Tibial nerve (tissue), 4 donors: ENCODE data around the gene ZCCHC18.

Source experiments
- CTCF ChIP-seq, 5 experiments: fragments of 200-600 bp in 3 of 5; fragments of 450-650 bp in 2 of 5; sonication (generic) in 3 of 5; IDR thresholded peaks; one replicate each; pipeline ENCODE4 v1.5.1; 2016 to 2019; ENCODE audit warnings: antibody characterized with exemption in 5 of 5, mild to moderate bottlenecking in 3 of 5, moderate library complexity in 2 of 5
- EP300 ChIP-seq, 2 donors: sonication (generic); formaldehyde crosslinking; IDR thresholded peaks; one replicate each; pipeline ENCODE4 v1.6.1; 2017; ENCODE audit warnings: antibody characterized with exemption in 2 of 2, mild to moderate bottlenecking in 1 of 2

- TF ChIP-seq CTCF (IDR thresholded peaks at IDR 0.05) = no peak
- TF ChIP-seq EP300 (IDR thresholded peaks at IDR 0.05) = no peak
Observed at GRCh38 chrX:104130808-104131207, 18.5 kb downstream of the ZCCHC18 start.
